Measurements from ENCODE around the gene CCNB1. TPM values are rescaled to one million over a fixed set of nuclear protein-coding genes. Genes with fewer than 3 reads are reported as not detected.

CCNB1 gene
- polyA plus RNA-seq, 1 donor (not counting 4 experiments of a cell fraction or from before 2014, with no cell fraction given), result 126 TPM

GRCh38 chr5:69211200-69211599 lies 44.2 kb downstream of the CCNB1 start:
- FAIRE-seq (no peak), DNase-seq (ENCODE audit: low read depth, low spot score) (no peak)
- Histone ChIP-seq H3K4me1 (ENCODE audit: control insufficient read depth, extremely low read depth, insufficient read depth, low read length) (peaks cover 11% of the 10 kb centered on the region), H3K27ac (ENCODE audit: control insufficient read depth, insufficient read depth, low read length) (no peak overlapping the region), H4K20me1 (ENCODE audit: control insufficient read depth, extremely low read depth, insufficient read depth, low read length) (no peaks in the 10 kb centered on the region), H2AFZ (ENCODE audit: control insufficient read depth, low read length) (no peak overlapping the region), H3K4me2 (ENCODE audit: control insufficient read depth, extremely low read depth, insufficient read depth, low read depth, low read length) (no peak overlapping the region), H3K4me3 (ENCODE audit: control insufficient read depth in 2 of 3, extremely low read depth in 1 of 3, insufficient read depth in 2 of 3, low read depth in 1 of 3, low read length in 3 of 3) (no peak overlapping the region), H3K27me3 (ENCODE audit: control insufficient read depth, extremely low read depth, insufficient read depth, low read length) (no peaks in the 10 kb centered on the region), H3K36me3 (ENCODE audit: control insufficient read depth in 2 of 2, extremely low read depth in 1 of 2, insufficient read depth in 2 of 2, low read length in 2 of 2) (no peaks in the 10 kb centered on the region), H3K9me3 (ENCODE audit: control insufficient read depth, low read depth, low read length) (no peaks in the 10 kb centered on the region), H3K9me1 (ENCODE audit: control insufficient read depth, extremely low read depth, insufficient read depth, low read length) (no peaks in the 10 kb centered on the region), H3K79me2 (ENCODE audit: control insufficient read depth, insufficient read depth, low read length) (no peaks in the 10 kb centered on the region), H3K9ac (ENCODE audit: control insufficient read depth, extremely low read depth, insufficient read depth, low read length) (no peak overlapping the region)
- dilution Hi-C loops (cut with MboI; ENCODE audit: extremely low pct_ligation_motif_present, low sequenced_read_pairs), result no loop called here
- TF ChIP-seq EZH2 (IDR thresholded peaks at IDR 0.05; ENCODE audit: low read length) (no peak), CTCF (optimal IDR thresholded peaks at IDR 0.05 in 1 of 3, IDR thresholded peaks at IDR 0.05 in 1 of 3, conservative IDR thresholded peaks at IDR 0.05 in 1 of 3; ENCODE audit: extremely low read depth in 1 of 3, insufficient read depth in 2 of 3, low read length in 3 of 3) (no peak)

- FAIRE-seq (no peak), DNase-seq (ENCODE audit: low read depth, low spot score) (no peak)
- no peaks in the 10 kb centered on the region for H3K9me1 ChIP-seq (ENCODE audit: control insufficient read depth, extremely low read depth, insufficient read depth, low read length)
- H3K4me2 ChIP-seq (ENCODE audit: control insufficient read depth, extremely low read depth, insufficient read depth, low read depth, low read length), result no peak overlapping the region
- no peak overlapping the region for H3K4me3 ChIP-seq (ENCODE audit: control insufficient read depth in 2 of 3, extremely low read depth in 1 of 3, insufficient read depth in 2 of 3, low read depth in 1 of 3, low read length in 3 of 3)
- H3K9me3 ChIP-seq (ENCODE audit: control insufficient read depth, low read depth, low read length), result no peaks in the 10 kb centered on the region
- H4K20me1 ChIP-seq (ENCODE audit: control insufficient read depth, extremely low read depth, insufficient read depth, low read length), result no peaks in the 10 kb centered on the region
- no peaks in the 10 kb centered on the region for H3K27me3 ChIP-seq (ENCODE audit: control insufficient read depth, extremely low read depth, insufficient read depth, low read length)
- H3K36me3 ChIP-seq (ENCODE audit: control insufficient read depth in 2 of 2, extremely low read depth in 1 of 2, insufficient read depth in 2 of 2, low read length in 2 of 2), result no peaks in the 10 kb centered on the region
- H3K79me2 ChIP-seq (ENCODE audit: control insufficient read depth, insufficient read depth, low read length), result no peaks in the 10 kb centered on the region
- peaks cover 6% of the 10 kb centered on the region for H3K4me1 ChIP-seq (ENCODE audit: control insufficient read depth, extremely low read depth, insufficient read depth, low read length)
- H3K27ac ChIP-seq (ENCODE audit: control insufficient read depth, insufficient read depth, low read length), result no peak overlapping the region
- TF ChIP-seq EZH2 (IDR thresholded peaks at IDR 0.05; ENCODE audit: low read length) (no peak), CTCF (optimal IDR thresholded peaks at IDR 0.05 in 1 of 3, IDR thresholded peaks at IDR 0.05 in 1 of 3, conservative IDR thresholded peaks at IDR 0.05 in 1 of 3; ENCODE audit: extremely low read depth in 1 of 3, insufficient read depth in 2 of 3, low read length in 3 of 3) (no peak)
- no peak overlapping the region for H3K9ac ChIP-seq (ENCODE audit: control insufficient read depth, extremely low read depth, insufficient read depth, low read length)
- dilution Hi-C loops (cut with MboI; ENCODE audit: extremely low pct_ligation_motif_present, low sequenced_read_pairs), result no loop called here
- no peak overlapping the region for H2AFZ ChIP-seq (ENCODE audit: control insufficient read depth, low read length)
These were observed 45.1 kb downstream of the CCNB1 start for GRCh38 chr5:69212022-69212421.

Measured in keratinocyte (primary cell).